WTC11 (cell line): Measurements from ENCODE around the gene CTNNA1. TPM values are rescaled to one million over a fixed set of nuclear protein-coding genes. Genes with fewer than 3 reads are reported as not detected.

ENCODE experiments used
- ATAC-seq: fragments of 200-7000 bp; cut with Tn5 transposase; 2 replicates; pipeline ENCODE4 v1.10.0; 2021; ENCODE audit warnings: mild to moderate bottlenecking, moderate library complexity
- CTCF ChIA-PET: fragments of 300-600 bp; sonication (Branson Sonifier 250); formaldehyde crosslinking; loops from one replicate; lab custom pipeline; 2021; ENCODE audit warnings: antibody characterized with exemption; lab: Charles Lee
- POLR2A ChIA-PET: fragments of 350-600 bp; sonication (Branson Sonifier 250); formaldehyde crosslinking; loops from one replicate; lab custom pipeline; 2021; ENCODE audit warnings: antibody characterized with exemption; lab: Charles Lee
- DNase-seq: peaks from one replicate; pipeline ENCODE4 v3.0.0; 2021; ENCODE audit warnings: low spot score
- H3K27ac Mint-ChIP-seq: 2 replicates; pipeline ENCODE4 v1.8.0; 2021; ENCODE audit warnings: mixed read lengths
- H3K27me3 Mint-ChIP-seq: 2 replicates; pipeline ENCODE4 v1.8.0; 2021; ENCODE audit warnings: low read depth, mild to moderate bottlenecking, moderate library complexity, mixed read lengths
- H3K36me3 Mint-ChIP-seq: 2 replicates; pipeline ENCODE4 v1.8.0; 2021; ENCODE audit warnings: mixed read lengths
- H3K4me1 Mint-ChIP-seq: 2 replicates; pipeline ENCODE4 v1.8.0; 2022; ENCODE audit warnings: mixed read lengths
- H3K4me3 Mint-ChIP-seq: 2 replicates; pipeline ENCODE4 v1.8.0; 2021; ENCODE audit warnings: mild to moderate bottlenecking, moderate library complexity, mixed read lengths
- H3K9me3 Mint-ChIP-seq: 2 replicates; pipeline ENCODE4 v1.8.0; 2021; ENCODE audit warnings: mixed read lengths
- CBFB ChIP-seq: sonication (generic); formaldehyde crosslinking; IDR thresholded peaks from 2 replicates; pipeline ENCODE4 v1.8.1; 2022; ENCODE audit warnings: mild to moderate bottlenecking, low read depth, missing genetic modification reagents
- ELF4 ChIP-seq: sonication (generic); formaldehyde crosslinking; IDR thresholded peaks from 2 replicates; pipeline ENCODE4 v1.8.1; 2022; ENCODE audit warnings: low read depth, mild to moderate bottlenecking, moderate library complexity, missing genetic modification reagents
- ESRRA ChIP-seq: sonication (generic); formaldehyde crosslinking; IDR thresholded peaks from 2 replicates; pipeline ENCODE4 v1.8.1; 2022; ENCODE audit warnings: mild to moderate bottlenecking, missing genetic modification reagents, borderline replicate concordance
- GRHL2 ChIP-seq: fragments of 250-450 bp; sonication (Bioruptor Pico); IDR thresholded peaks from 2 replicates; pipeline ENCODE4 v1.8.0; 2022; ENCODE audit warnings: mild to moderate bottlenecking, moderate library complexity; ENCODE audit not compliant: insufficient replicate concordance, severe bottlenecking
- JAZF1 ChIP-seq: fragments of 250-450 bp; sonication (Bioruptor Pico); IDR thresholded peaks from 2 replicates; pipeline ENCODE4 v1.9.0; 2021; ENCODE audit warnings: moderate library complexity, mild to moderate bottlenecking, inconsistent platforms
- JUN ChIP-seq: sonication (generic); formaldehyde crosslinking; IDR thresholded peaks from 2 replicates; pipeline ENCODE4 v1.8.0; 2023; ENCODE audit warnings: mild to moderate bottlenecking, missing genetic modification reagents
- NR2C2 ChIP-seq: sonication (generic); formaldehyde crosslinking; IDR thresholded peaks from 2 replicates; pipeline ENCODE4 v1.8.0; 2022; ENCODE audit warnings: mild to moderate bottlenecking, missing genetic modification reagents
- NR3C1 ChIP-seq: sonication (generic); formaldehyde crosslinking; conservative IDR thresholded peaks from 2 replicates; pipeline ENCODE4 v1.8.1; 2023; ENCODE audit warnings: low read depth, mild to moderate bottlenecking, missing genetic modification reagents
- RELA ChIP-seq: sonication (generic); formaldehyde crosslinking; IDR thresholded peaks from 2 replicates; pipeline ENCODE4 v1.8.1; 2022; ENCODE audit warnings: missing genetic modification reagents, mild to moderate bottlenecking, borderline replicate concordance
- SMAD4 ChIP-seq: sonication (generic); formaldehyde crosslinking; IDR thresholded peaks from 2 replicates; pipeline ENCODE4 v1.8.0; 2022; ENCODE audit warnings: mild to moderate bottlenecking, missing genetic modification reagents
- ZBTB21 ChIP-seq: sonication (generic); formaldehyde crosslinking; IDR thresholded peaks from 2 replicates; pipeline ENCODE4 v1.8.1; 2023; ENCODE audit warnings: mild to moderate bottlenecking, missing genetic modification reagents, borderline replicate concordance
- ZNF232 ChIP-seq: sonication (generic); formaldehyde crosslinking; IDR thresholded peaks from 2 replicates; pipeline ENCODE4 v1.8.0; 2022; ENCODE audit warnings: mild to moderate bottlenecking, missing genetic modification reagents
- ZNF263 ChIP-seq: sonication (generic); formaldehyde crosslinking; IDR thresholded peaks from 2 replicates; pipeline ENCODE4 v1.8.1; 2022; ENCODE audit warnings: low read depth, mild to moderate bottlenecking, moderate library complexity, missing genetic modification reagents
- ZNF317 ChIP-seq: sonication (generic); formaldehyde crosslinking; IDR thresholded peaks from 2 replicates; pipeline ENCODE4 v1.8.1; 2023; ENCODE audit warnings: low read depth, mild to moderate bottlenecking, moderate library complexity, missing genetic modification reagents, borderline replicate concordance
- ZNF671 ChIP-seq: fragments of 250-450 bp; sonication (Bioruptor Pico); IDR thresholded peaks from 2 replicates; pipeline ENCODE4 v1.8.0; 2021; ENCODE audit warnings: mild to moderate bottlenecking
- total RNA-seq: library from RNA; stranded (reverse); gene quantifications from 3 replicates; pipeline ENCODE4 v1.2.3, GENCODE V29; 2021
- TF ChIP-seq, protein P1 (sequence below): sonication (generic); formaldehyde crosslinking; IDR thresholded peaks from 2 replicates; pipeline ENCODE4 v1.8.1; 2022; ENCODE audit warnings: low read depth, missing genetic modification reagents, borderline replicate concordance
- TF ChIP-seq, protein P2 (sequence below): fragments of 250-450 bp; sonication (Bioruptor Pico); IDR thresholded peaks from 2 replicates; pipeline ENCODE4 v2.1.2; 2022; ENCODE audit warnings: mild to moderate bottlenecking, moderate library complexity
- TF ChIP-seq, protein P3 (sequence below): sonication (generic); formaldehyde crosslinking; IDR thresholded peaks from 2 replicates; pipeline ENCODE4 v1.8.0; 2022; ENCODE audit warnings: mild to moderate bottlenecking, missing genetic modification reagents
- TF ChIP-seq, protein P4 (sequence below): sonication (generic); formaldehyde crosslinking; IDR thresholded peaks from 2 replicates; pipeline ENCODE4 v1.8.1; 2022; ENCODE audit warnings: mild to moderate bottlenecking, moderate library complexity, missing genetic modification reagents
- TF ChIP-seq, protein P5 (sequence below): sonication (generic); formaldehyde crosslinking; IDR thresholded peaks from 2 replicates; pipeline ENCODE4 v1.8.1; 2023; ENCODE audit warnings: mild to moderate bottlenecking, missing genetic modification reagents

Gene CTNNA1
- total RNA-seq, 1 experiment from 2014 or later: 309 TPM

DNA sequence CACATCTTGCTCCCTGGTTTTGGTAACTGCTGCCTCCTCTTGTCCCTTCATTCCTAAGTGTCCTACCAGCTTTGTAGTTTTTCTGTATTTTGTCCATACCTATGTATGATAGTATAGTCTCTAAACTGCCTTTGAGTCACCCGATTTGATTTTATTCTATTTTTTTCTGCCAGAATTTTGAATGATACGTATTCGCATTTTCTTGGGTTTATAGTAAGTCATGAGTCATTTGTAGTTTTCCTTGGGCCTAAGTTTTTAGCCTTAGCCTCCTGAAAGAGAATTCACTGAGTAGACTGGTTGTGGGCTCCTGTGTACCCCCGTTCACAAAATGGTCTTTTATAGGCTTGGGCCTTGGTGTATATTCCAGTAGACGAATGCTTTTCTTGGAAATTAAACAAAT, 62.3 kb downstream of the CTNNA1 start:
- Mint-ChIP-seq H3K4me3 (no peak overlapping the region), H3K4me1 (peaks cover 27% of the 10 kb centered on the region), H3K27ac (no peak overlapping the region), H3K9me3 (no peaks in the 10 kb centered on the region), H3K36me3 (peaks cover 43% of the 10 kb centered on the region), H3K27me3 (no peaks in the 10 kb centered on the region)
- no peak for ATAC-seq
- POLR2A ChIA-PET: no interaction called here
- no peak for DNase-seq
- CTCF ChIA-PET: interaction anchor here (1.2 kb wide), 1 partner anchor 26 kb away, joined by 4 read pairs; no protein-coding TSS in a partner anchor
- TF ChIP-seq ZNF263 (no peak), JUN (CRISPR knock-in tag) (no peak), NR2C2 (no peak), ZNF671 (CRISPR knock-in tag) (no peak), GRHL2 (CRISPR knock-in tag) (no peak), SMAD4 (CRISPR knock-in tag) (no peak), ZNF232 (CRISPR knock-in tag) (no peak), CBFB (no peak), ZNF317 (no peak), ELF4 (CRISPR knock-in tag) (no peak), ESRRA (CRISPR knock-in tag) (no peak), ZBTB21 (CRISPR knock-in tag) (no peak), NR3C1 (CRISPR knock-in tag) (no peak)
- TF ChIP-seq, protein P1, sequence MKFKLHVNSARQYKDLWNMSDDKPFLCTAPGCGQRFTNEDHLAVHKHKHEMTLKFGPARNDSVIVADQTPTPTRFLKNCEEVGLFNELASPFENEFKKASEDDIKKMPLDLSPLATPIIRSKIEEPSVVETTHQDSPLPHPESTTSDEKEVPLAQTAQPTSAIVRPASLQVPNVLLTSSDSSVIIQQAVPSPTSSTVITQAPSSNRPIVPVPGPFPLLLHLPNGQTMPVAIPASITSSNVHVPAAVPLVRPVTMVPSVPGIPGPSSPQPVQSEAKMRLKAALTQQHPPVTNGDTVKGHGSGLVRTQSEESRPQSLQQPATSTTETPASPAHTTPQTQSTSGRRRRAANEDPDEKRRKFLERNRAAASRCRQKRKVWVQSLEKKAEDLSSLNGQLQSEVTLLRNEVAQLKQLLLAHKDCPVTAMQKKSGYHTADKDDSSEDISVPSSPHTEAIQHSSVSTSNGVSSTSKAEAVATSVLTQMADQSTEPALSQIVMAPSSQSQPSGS (CRISPR knock-in tag): no peak
- TF ChIP-seq, protein P2, sequence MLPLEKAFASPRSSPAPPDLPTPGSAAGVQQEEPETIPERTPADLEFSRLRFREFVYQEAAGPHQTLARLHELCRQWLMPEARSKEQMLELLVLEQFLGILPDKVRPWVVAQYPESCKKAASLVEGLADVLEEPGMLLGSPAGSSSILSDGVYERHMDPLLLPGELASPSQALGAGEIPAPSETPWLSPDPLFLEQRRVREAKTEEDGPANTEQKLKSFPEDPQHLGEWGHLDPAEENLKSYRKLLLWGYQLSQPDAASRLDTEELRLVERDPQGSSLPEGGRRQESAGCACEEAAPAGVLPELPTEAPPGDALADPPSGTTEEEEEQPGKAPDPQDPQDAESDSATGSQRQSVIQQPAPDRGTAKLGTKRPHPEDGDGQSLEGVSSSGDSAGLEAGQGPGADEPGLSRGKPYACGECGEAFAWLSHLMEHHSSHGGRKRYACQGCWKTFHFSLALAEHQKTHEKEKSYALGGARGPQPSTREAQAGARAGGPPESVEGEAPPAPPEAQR (CRISPR knock-in tag): no peak
- TF ChIP-seq, protein P3, sequence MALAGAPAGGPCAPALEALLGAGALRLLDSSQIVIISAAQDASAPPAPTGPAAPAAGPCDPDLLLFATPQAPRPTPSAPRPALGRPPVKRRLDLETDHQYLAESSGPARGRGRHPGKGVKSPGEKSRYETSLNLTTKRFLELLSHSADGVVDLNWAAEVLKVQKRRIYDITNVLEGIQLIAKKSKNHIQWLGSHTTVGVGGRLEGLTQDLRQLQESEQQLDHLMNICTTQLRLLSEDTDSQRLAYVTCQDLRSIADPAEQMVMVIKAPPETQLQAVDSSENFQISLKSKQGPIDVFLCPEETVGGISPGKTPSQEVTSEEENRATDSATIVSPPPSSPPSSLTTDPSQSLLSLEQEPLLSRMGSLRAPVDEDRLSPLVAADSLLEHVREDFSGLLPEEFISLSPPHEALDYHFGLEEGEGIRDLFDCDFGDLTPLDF (CRISPR knock-in tag): no peak
- TF ChIP-seq, protein P4, sequence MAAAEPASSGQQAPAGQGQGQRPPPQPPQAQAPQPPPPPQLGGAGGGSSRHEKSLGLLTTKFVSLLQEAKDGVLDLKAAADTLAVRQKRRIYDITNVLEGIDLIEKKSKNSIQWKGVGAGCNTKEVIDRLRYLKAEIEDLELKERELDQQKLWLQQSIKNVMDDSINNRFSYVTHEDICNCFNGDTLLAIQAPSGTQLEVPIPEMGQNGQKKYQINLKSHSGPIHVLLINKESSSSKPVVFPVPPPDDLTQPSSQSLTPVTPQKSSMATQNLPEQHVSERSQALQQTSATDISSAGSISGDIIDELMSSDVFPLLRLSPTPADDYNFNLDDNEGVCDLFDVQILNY (CRISPR knock-in tag): no peak
- TF ChIP-seq, protein P5, sequence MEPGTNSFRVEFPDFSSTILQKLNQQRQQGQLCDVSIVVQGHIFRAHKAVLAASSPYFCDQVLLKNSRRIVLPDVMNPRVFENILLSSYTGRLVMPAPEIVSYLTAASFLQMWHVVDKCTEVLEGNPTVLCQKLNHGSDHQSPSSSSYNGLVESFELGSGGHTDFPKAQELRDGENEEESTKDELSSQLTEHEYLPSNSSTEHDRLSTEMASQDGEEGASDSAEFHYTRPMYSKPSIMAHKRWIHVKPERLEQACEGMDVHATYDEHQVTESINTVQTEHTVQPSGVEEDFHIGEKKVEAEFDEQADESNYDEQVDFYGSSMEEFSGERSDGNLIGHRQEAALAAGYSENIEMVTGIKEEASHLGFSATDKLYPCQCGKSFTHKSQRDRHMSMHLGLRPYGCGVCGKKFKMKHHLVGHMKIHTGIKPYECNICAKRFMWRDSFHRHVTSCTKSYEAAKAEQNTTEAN: no peak

DNA sequence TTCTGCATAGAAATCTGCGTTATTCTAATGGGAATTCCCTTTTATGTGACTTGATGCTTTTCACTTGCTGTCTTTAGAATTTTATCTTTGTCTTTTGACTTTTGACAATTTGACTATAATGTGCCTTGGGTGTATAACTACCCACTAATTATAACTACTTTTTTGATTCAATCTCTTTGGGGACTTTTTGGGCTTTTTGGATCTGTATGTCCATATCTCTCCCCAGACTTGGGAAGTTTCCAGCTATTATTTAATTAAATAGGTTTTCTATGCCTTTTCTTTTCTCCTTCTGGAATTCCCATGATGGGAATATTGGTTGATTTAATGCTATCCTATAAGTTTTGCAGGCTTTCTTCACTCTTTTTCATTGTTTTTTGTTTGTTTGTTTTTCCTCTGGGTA, 64.0 kb downstream of the CTNNA1 start:
- POLR2A ChIA-PET: no interaction called here
- Mint-ChIP-seq H3K27ac (peak overlapping the region; percentile 13; the same call in 1 of the 2 replicates), H3K4me3 (no peak overlapping the region), H3K36me3 (peaks cover 34% of the 10 kb centered on the region), H3K27me3 (no peaks in the 10 kb centered on the region), H3K4me1 (peaks cover 27% of the 10 kb centered on the region), H3K9me3 (no peaks in the 10 kb centered on the region)
- CTCF ChIA-PET: interaction anchor here (2.5 kb wide), 1 partner anchor 28 kb away, joined by 12 read pairs; no protein-coding TSS in a partner anchor
- ATAC-seq: no peak
- DNase-seq: no peak
- no peak for TF ChIP-seq JAZF1 (CRISPR knock-in tag)
- TF ChIP-seq RELA (CRISPR knock-in tag): no peak
- TF ChIP-seq, protein P3 (CRISPR knock-in tag): no peak
